Calu3 (cell line): ENCODE data around the gene AXIN2. TPM values are rescaled to one million over a fixed set of nuclear protein-coding genes. Genes with fewer than 3 reads are reported as not detected.

ENCODE experiments used
- BruUV-seq: library from RNA; stranded (reverse); fragments of 400-500 nt; replicated peaks from 2 replicates; lab custom pipeline; 2021; lab: Mats Ljungman, UMichigan
- CTCF ChIA-PET: fragments of 300-600 bp; sonication (Branson Sonifier 250); formaldehyde crosslinking; loops from one replicate; lab custom pipeline; 2022; ENCODE audit warnings: antibody characterized with exemption; lab: Charles Lee
- DNase-seq: peaks from one replicate; pipeline ENCODE4 v3.0.0; 2022
- H3K27ac Mint-ChIP-seq: one replicate; pipeline ENCODE4 v1.8.0; 2022; ENCODE audit warnings: mixed read lengths; ENCODE audit not compliant: unreplicated experiment
- H3K27me3 Mint-ChIP-seq: one replicate; pipeline ENCODE4 v1.8.0; 2022; ENCODE audit warnings: mixed read lengths; ENCODE audit not compliant: unreplicated experiment
- H3K36me3 Mint-ChIP-seq: one replicate; pipeline ENCODE4 v1.8.0; 2022; ENCODE audit warnings: mild to moderate bottlenecking, moderate library complexity, mixed read lengths; ENCODE audit not compliant: insufficient read depth, unreplicated experiment
- H3K4me1 Mint-ChIP-seq: one replicate; pipeline ENCODE4 v1.8.0; 2022; ENCODE audit warnings: mild to moderate bottlenecking, low read depth, mixed read lengths; ENCODE audit not compliant: unreplicated experiment
- H3K4me3 Mint-ChIP-seq: one replicate; pipeline ENCODE4 v1.8.0; 2022; ENCODE audit warnings: mild to moderate bottlenecking, low read depth, moderate library complexity, mixed read lengths; ENCODE audit not compliant: unreplicated experiment
- H3K9me3 Mint-ChIP-seq: one replicate; pipeline ENCODE4 v1.8.0; 2022; ENCODE audit warnings: low read depth, mixed read lengths; ENCODE audit not compliant: unreplicated experiment
- CTCF ChIP-seq: fragments of 200-600 bp; IDR thresholded peaks from one replicate; pipeline ENCODE4 v1.8.0; 2022; ENCODE audit warnings: antibody characterized with exemption; ENCODE audit not compliant: unreplicated experiment
- intact Hi-C: fragments of 100-400 bp; cut with micrococcal nuclease; formaldehyde crosslinking; loops from one replicate; pipeline ENCODE4 v1.10.0; 2022; ENCODE audit not compliant: unreplicated experiment
- total RNA-seq: library from RNA; stranded (reverse); gene quantifications from 2 replicates; pipeline ENCODE4 v1.2.3, GENCODE V29; 2022

The AXIN2 gene
- total RNA-seq, 1 experiment from 2014 or later = 0.45 TPM

- no peak for DNase-seq
- BruUV-seq = no TSS peak
- Mint-ChIP-seq H3K9me3 (peaks cover 2% of the 10 kb centered on the region), H3K4me3 (no peak overlapping the region), H3K4me1 (peaks cover 8% of the 10 kb centered on the region), H3K36me3 (no peaks in the 10 kb centered on the region), H3K27me3 (no peaks in the 10 kb centered on the region), H3K27ac (no peak overlapping the region)
- no peak for TF ChIP-seq CTCF
- intact Hi-C loops = no loop called here
- CTCF ChIA-PET = interaction anchor here (0.5 kb wide), 1 partner anchor 104 kb away, joined by 5 read pairs; no protein-coding TSS in a partner anchor
Observed at GRCh38 chr17:65586899-65587298, 25.5 kb upstream of the AXIN2 start.

- intact Hi-C loops = no loop called here
- peaks cover 8% of the 10 kb centered on the region for H3K4me1 Mint-ChIP-seq
- H3K9me3 Mint-ChIP-seq = peaks cover 5% of the 10 kb centered on the region
- no peak for TF ChIP-seq CTCF
- no peaks in the 10 kb centered on the region for H3K36me3 Mint-ChIP-seq
- no TSS peak for BruUV-seq
- DNase-seq = no peak
- no peaks in the 10 kb centered on the region for H3K27me3 Mint-ChIP-seq
- H3K27ac Mint-ChIP-seq = no peak overlapping the region
- CTCF ChIA-PET = no interaction called here
- H3K4me3 Mint-ChIP-seq = no peak overlapping the region
Observed at GRCh38 chr17:65584604-65585521, 23.4 kb upstream of the AXIN2 start.

GRCh38 chr17:65583921-65584603 is 22.6 kb upstream of the AXIN2 start:
- CTCF ChIA-PET = no interaction called here
- no peaks in the 10 kb centered on the region for H3K36me3 Mint-ChIP-seq
- no peaks in the 10 kb centered on the region for H3K27me3 Mint-ChIP-seq
- peaks cover 5% of the 10 kb centered on the region for H3K9me3 Mint-ChIP-seq
- TF ChIP-seq CTCF = no peak
- H3K4me1 Mint-ChIP-seq = peaks cover 8% of the 10 kb centered on the region
- no peak overlapping the region for H3K27ac Mint-ChIP-seq
- BruUV-seq = no TSS peak
- DNase-seq = no peak
- no peak overlapping the region for H3K4me3 Mint-ChIP-seq
- intact Hi-C loops = no loop called here

GRCh38 chr17:65576939-65577338 is 15.5 kb upstream of the AXIN2 start:
- Mint-ChIP-seq H3K4me3 (no peak overlapping the region), H3K9me3 (peaks cover 4% of the 10 kb centered on the region), H3K27ac (no peak overlapping the region), H3K36me3 (no peaks in the 10 kb centered on the region), H3K27me3 (no peaks in the 10 kb centered on the region), H3K4me1 (no peaks in the 10 kb centered on the region)
- no peak for DNase-seq
- BruUV-seq = no TSS peak
- intact Hi-C loops = no loop called here
- CTCF ChIA-PET = no interaction called here
- no peak for TF ChIP-seq CTCF
